NCI-H82 (cell line): ENCODE data around the gene TSPAN16.

Experiments used
- DNase-seq: peaks from one replicate; lab custom pipeline; 2025; lab: John Stamatoyannopoulos, UW

TSPAN16 gene, protein sequence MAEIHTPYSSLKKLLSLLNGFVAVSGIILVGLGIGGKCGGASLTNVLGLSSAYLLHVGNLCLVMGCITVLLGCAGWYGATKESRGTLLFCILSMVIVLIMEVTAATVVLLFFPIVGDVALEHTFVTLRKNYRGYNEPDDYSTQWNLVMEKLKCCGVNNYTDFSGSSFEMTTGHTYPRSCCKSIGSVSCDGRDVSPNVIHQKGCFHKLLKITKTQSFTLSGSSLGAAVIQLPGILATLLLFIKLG

DNA sequence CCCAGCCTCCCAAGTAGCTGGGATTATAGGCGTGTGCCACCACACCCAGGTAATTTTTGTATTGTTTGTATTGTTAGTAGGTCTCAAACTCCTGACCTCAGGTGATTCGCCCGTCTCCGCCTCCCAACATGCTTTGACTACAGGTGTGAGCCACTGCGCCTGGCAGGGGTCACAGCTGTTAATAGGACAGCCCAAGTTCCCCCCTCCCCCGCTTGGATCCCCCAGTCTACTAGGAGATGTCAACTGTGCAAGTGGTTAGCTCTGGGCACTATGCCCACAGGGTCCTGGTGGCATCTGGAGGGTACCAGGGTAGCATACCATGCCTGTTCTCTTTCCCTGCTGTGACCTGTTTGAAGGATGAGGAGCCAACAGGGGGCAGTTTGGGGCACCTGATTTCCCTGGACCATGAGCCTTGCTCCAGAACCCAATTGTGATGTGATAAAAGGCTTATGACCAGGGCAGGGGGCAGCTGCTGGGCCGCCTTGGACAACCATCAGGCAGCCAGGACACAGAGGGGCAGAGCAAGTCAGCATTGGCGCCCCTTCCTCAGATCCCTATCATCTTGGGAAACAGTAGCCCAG, at the start of gene TSPAN16:
Gene TSPAN16 (plus strand): TSS at position 496 of the 581 bp plus-strand sequence. CDS start 138 bp downstream, outside the sequence.
- no peak for DNase-seq

DNA sequence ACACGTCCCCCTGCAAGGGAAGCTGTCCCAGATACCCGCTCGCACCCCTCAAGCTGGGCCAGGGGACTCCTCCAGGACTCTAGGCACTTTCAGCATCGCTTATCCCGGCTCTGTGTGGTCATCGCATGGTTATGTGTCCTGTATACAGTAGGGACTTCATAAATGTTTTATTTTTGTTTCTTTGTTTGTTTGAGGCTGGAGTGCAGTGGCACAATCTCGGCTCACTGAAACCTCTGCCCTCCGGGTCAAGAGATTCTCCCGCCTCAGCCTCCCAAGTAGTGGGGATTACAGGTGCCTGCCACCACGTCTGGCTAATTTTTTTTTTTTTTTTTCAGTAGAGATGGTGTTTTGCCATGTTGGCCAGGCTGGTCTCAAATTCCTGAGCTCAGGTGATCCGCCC, 49.0 kb upstream of the TSPAN16 start:
- DNase-seq, result no peak

GRCh38 chr19:11247391-11247790, 48.6 kb upstream of the TSPAN16 start:
- no peak for DNase-seq

GRCh38 chr19:11247934-11248333, 48.0 kb upstream of the TSPAN16 start:
- no peak for DNase-seq

GRCh38 chr19:11248852-11249251, 47.1 kb upstream of the TSPAN16 start:
- no peak for DNase-seq

- DNase-seq, result no peak
Measured at GRCh38 chr19:11251217-11251616, 44.7 kb upstream of the TSPAN16 start.

GRCh38 chr19:11251650-11252314, 44.2 kb upstream of the TSPAN16 start:
- no peak for DNase-seq

DNA sequence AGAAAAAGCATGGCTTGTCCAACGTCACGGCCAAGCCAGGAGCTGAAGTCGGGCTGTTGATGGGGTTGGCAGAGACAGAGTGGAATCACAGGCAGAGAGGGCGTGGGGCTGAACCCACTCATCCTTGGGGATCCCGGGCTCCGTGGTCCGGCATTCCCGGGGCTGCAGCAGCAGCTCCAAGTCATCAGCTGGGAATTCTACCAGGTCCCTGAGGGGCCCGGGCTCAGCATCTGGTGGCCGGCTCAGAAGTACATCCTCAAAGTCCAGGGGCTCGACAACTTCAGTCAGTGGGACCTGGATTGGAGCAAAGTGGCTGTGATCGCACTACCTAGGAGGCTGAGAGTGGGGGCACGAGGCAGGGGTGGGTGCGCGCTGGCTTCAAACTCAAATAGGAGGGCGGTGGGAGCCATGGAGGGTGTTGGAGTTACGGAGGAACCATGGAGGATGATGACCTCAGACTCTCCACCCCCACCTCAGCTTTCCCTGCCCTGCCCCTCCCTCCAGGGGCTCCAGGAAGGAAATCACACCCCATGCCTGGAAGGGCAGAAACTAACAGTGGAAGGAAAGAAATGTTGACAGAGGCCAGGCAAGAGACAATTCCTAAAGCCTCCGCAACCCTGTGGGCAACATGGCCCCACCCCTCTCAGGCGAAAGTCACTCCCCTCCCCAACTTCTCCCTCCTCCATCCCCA, 43.1 kb upstream of the TSPAN16 start:
- no peak for DNase-seq

DNA sequence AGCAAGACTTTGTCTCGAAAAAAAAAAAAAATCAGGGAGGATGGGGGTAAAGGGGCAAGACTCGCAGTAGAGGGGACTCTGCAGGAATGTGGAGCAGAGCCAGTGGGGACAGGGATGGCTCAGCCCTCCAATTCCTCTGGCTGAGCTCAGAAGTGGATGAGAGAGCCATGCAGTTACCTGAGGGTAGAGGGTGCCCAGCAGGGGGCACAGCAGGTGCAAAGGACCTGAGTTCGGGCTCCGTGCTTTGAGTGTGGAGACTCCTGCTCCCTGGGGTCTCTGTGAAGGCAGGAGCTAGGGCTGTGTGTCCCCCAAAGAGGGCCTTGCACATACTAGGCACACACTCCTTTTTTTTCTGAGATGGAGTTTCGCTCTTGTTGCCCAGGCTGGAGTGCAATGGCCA, 41.3 kb upstream of the TSPAN16 start:
- DNase-seq, result peak; percentile 18

DNA sequence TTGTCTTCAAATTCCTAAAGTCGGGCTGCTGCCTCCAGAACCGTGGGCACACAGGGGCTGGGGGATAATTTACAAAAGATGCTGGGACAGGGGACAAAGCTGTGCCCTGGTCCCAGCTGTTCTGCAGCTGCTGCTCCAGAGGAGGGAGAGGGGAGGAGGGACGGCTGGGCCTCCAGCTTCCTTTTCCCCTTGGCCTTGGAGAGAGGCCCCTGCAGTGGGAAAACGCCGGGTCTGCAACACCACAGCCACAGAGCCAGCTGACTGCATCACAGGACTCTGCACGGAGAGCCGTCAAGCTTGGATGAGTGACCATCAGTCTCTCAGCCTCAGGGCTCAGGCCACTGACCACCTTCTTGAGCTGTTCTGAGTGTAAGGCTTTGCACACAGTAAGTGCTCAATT, 39.8 kb upstream of the TSPAN16 start:
- no peak for DNase-seq

DNA sequence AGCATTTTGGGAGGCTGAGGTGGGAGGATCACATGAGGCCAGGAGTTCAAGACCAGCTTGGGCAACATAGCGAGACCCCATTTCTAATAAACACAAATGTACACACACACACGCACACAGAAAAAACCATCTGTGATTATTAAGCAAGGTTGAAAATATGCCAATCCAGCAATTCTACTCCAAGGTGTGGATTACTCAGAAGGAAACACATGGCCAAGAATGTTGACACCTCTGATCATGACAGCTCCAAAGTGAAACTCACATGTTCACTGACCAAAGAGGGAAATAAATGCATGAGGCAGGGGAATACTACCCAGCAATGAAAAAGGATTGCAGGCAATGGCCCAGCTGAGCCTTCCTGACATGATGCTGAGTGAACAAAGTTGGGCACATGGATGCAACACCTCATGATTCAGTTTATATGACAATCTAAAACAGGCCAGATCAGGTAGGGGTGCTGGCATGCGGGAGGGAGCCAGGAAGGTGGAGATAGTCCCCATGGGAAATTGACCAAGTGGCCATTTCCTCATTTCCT, 38.0 kb upstream of the TSPAN16 start:
- no peak for DNase-seq

GRCh38 chr19:11260996-11261395, 35.0 kb upstream of the TSPAN16 start:
- no peak for DNase-seq

DNA sequence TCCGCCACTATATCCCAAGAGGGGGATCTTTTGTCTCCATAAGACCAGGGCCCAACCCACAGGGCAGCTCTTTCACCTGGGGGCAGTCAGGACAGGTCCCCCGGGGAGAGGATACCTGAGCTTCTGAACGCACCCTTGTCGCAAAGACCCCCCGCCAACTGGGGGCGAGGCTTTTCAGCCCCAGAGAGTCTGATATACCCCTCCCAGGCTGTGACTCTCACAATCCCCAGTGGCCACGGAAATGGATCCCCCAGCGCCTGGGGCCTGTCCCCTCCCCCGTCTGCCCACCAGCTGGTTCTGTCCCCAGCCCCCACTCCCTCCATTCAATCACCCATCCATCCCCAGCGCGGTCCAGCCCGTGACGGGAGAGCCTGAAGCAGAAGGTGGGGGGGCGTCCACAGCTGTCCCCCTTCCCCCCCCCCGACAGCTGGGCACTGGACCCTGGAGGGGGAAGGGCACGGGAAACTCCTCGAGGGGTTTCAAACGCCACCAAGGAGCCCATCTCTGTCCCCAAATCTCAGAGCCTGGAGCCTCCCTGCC, 34.5 kb upstream of the TSPAN16 start:
- DNase-seq, result peak; percentile 29

GRCh38 chr19:11261971-11262839, 33.8 kb upstream of the TSPAN16 start, which contains the start of gene DOCK6:
Gene DOCK6, minus strand, starts transcription at chr19:11262524. Its CDS starts 84 bp downstream, at chr19:11262440.
- DNase-seq, result no peak

DNA sequence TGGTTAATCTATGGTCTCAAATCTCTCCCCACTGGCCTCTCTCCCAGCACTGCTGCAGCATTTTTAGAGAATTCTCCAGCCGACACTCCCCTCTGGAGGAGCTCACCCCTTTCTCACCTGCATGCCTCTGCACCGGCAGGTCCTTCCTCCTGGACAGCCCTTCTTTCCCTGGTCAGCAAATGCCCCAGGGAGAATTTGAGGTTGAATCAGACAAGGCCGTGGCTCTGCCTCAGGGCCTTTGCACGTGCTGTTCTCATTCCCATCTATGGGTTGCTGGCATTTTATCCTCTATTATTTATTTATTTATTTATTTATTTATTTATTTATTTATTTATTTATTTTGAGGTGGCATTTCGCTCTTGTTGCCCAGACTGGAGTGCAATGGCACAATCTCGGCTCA, 32.2 kb upstream of the TSPAN16 start:
- DNase-seq, result no peak

DNA sequence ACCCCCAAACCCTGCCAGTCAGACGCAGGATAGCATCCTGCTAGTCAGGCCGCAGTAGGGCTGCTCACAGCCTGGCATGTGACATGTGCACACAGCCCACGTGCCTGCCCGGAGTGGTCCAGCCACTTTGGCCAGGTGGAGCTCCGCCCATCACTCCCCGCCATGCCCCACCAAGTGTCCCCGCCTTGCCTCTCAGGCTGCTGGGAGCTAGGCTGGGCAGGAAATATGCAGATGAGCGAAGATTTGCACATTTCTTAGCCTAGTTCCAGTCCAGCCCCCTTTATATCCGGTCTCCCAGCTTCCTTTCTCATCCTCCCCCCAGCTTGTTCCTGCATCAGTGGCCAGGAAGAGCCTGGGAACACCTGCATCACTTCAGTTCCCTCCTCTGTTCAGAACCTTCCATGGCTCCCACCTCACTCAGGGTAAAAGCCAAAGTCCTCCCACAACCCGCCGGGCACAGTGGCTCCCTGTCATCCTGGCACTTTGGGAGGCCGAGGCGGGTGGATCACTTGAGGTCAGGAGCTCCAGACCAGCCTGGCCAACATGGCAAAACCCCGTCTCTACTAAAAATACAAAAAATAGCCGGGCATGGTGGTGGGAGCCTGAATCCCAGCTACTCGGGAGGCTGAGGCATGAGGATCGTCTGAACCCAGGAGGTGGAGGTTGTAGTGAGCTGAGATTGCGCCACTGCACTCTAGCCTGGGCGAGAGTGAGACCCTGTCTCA, 31.3 kb upstream of the TSPAN16 start:
- no peak for DNase-seq

GRCh38 chr19:11265177-11265784, 30.7 kb upstream of the TSPAN16 start:
- DNase-seq, result no peak

DNA sequence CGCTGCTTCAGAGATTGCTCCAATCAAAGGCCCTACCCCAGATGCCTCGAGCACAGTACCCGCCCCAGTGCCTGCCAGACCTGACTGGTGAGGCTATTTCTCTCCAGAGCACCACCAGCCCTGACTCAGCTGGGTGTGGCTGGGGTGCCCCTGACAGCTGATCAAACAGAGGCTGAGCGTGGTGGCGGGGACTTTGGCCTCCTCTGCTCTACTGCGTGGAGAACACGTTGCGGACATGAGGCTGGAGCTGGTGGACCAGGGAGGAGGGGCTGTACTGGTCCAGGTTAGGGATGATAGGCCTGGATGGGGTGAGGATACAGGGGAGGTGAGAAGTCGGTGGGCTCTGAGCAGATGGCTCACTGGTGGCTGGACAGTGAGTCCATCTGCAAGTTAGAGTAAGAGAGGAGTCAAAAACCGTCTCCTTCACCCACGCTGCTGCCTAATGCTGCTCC, 30.1 kb upstream of the TSPAN16 start:
- DNase-seq, result no peak

GRCh38 chr19:11267316-11268085, 28.5 kb upstream of the TSPAN16 start:
- no peak for DNase-seq
